Osteocyte (in vitro differentiated cells): Measurements from ENCODE around the gene UBR4. TPM values are rescaled to one million over a fixed set of nuclear protein-coding genes. Genes with fewer than 3 reads are reported as not detected.
A peak's percentile ranks its signal among the peaks of the same experiment; 100 is the strongest.

Experiments
- DNase-seq: peaks from one replicate; pipeline ENCODE4 v3.0.0; 2021; ENCODE audit warnings: mixed read lengths; ENCODE audit not compliant: unreplicated experiment; ENCODE audit errors: extremely low spot score
- H3K27ac Mint-ChIP-seq: one replicate; pipeline ENCODE4 v1.8.0; 2021; ENCODE audit warnings: mild to moderate bottlenecking, mixed read lengths; ENCODE audit not compliant: unreplicated experiment
- H3K27me3 Mint-ChIP-seq: one replicate; pipeline ENCODE4 v1.8.0; 2021; ENCODE audit warnings: mixed read lengths; ENCODE audit not compliant: unreplicated experiment
- H3K36me3 Mint-ChIP-seq: one replicate; pipeline ENCODE4 v1.8.0; 2021; ENCODE audit warnings: mixed read lengths; ENCODE audit not compliant: unreplicated experiment
- H3K4me1 Mint-ChIP-seq: one replicate; pipeline ENCODE4 v1.8.0; 2021; ENCODE audit warnings: mixed read lengths; ENCODE audit not compliant: unreplicated experiment
- H3K4me3 Mint-ChIP-seq: one replicate; pipeline ENCODE4 v1.8.0; 2021; ENCODE audit warnings: mild to moderate bottlenecking, moderate library complexity, mixed read lengths; ENCODE audit not compliant: unreplicated experiment
- H3K9me3 Mint-ChIP-seq: one replicate; pipeline ENCODE4 v1.8.0; 2021; ENCODE audit warnings: mixed read lengths; ENCODE audit not compliant: unreplicated experiment
- CTCF ChIP-seq: fragments of 200-600 bp; sonication (generic); IDR thresholded peaks from 2 replicates; pipeline ENCODE4 v1.5.0; 2021; ENCODE audit warnings: antibody characterized with exemption, mild to moderate bottlenecking, moderate library complexity
- total RNA-seq: library from RNA; stranded (reverse); gene quantifications from 2 replicates; pipeline ENCODE4 v1.2.1, GENCODE V29; 2021

Gene UBR4
- total RNA-seq, 1 donor from 2014 or later: 161 TPM

DNA sequence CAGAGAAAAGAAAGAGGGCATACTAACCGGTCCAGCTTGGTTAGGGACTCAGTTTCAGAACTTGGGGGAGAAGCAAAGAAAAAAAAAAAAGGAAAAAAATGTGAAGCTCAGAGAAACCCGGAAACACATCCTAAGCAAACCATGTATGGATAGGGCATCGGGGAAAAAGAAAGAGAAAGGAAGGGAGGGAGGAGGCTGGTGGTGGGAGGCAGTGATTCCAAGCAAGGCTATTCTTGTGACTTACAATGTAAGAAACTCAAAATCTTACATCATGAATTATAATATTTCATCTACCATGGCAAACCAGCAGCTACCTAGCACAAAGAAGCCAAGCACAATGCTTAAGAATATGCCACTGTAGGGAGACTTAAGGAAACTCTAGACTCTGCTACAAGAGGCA lies 60.3 kb downstream of the UBR4 start:
- Mint-ChIP-seq H3K4me3 (no peak overlapping the region), H3K27ac (peak overlapping the region; percentile 8), H3K27me3 (no peaks in the 10 kb centered on the region), H3K36me3 (peaks cover 92% of the 10 kb centered on the region), H3K4me1 (no peaks in the 10 kb centered on the region), H3K9me3 (no peaks in the 10 kb centered on the region)
- no peak for DNase-seq
- no peak for TF ChIP-seq CTCF

GRCh38 chr1:19140465-19140864 lies 69.6 kb downstream of the UBR4 start:
- no peak for DNase-seq
- no peak overlapping the region for H3K4me3 Mint-ChIP-seq
- no peak overlapping the region for H3K27ac Mint-ChIP-seq
- no peak for TF ChIP-seq CTCF
- H3K4me1 Mint-ChIP-seq: no peaks in the 10 kb centered on the region
- no peaks in the 10 kb centered on the region for H3K27me3 Mint-ChIP-seq
- peaks cover 78% of the 10 kb centered on the region for H3K36me3 Mint-ChIP-seq
- no peaks in the 10 kb centered on the region for H3K9me3 Mint-ChIP-seq

DNA sequence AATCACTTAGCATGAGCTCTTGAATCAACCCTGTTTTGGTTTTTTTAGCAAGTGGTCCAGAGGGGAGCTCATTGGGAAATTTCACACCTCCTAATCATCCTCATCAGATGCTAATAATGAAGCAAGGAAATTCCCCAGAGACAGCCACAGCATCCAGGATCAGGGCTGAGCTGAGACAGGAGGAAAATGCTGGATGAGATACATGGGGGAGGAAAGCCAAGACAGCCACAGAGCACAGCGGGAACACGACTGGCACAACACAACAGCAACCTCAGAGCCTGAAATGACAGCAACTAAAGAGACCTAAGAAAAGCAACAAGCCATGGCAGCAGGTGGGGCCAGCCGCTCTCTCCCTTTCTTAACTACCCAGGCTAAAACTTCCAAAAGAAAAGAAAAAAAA lies 70.4 kb downstream of the UBR4 start:
- Mint-ChIP-seq H3K27ac (no peak overlapping the region), H3K4me1 (no peaks in the 10 kb centered on the region)

GRCh38 chr1:19138958-19139581 lies 71.0 kb downstream of the UBR4 start:
- Mint-ChIP-seq H3K27ac (no peak overlapping the region), H3K4me1 (no peaks in the 10 kb centered on the region), H3K9me3 (no peaks in the 10 kb centered on the region), H3K36me3 (peaks cover 77% of the 10 kb centered on the region), H3K27me3 (no peaks in the 10 kb centered on the region), H3K4me3 (no peak overlapping the region)
- no peak for DNase-seq
- no peak for TF ChIP-seq CTCF

More for the DNA sequence above, 70.4 kb downstream of the UBR4 start:
- Mint-ChIP-seq H3K4me3 (no peak overlapping the region), H3K9me3 (no peaks in the 10 kb centered on the region), H3K36me3 (peaks cover 78% of the 10 kb centered on the region), H3K27me3 (no peaks in the 10 kb centered on the region)
- DNase-seq: no peak
- TF ChIP-seq CTCF: no peak

DNA sequence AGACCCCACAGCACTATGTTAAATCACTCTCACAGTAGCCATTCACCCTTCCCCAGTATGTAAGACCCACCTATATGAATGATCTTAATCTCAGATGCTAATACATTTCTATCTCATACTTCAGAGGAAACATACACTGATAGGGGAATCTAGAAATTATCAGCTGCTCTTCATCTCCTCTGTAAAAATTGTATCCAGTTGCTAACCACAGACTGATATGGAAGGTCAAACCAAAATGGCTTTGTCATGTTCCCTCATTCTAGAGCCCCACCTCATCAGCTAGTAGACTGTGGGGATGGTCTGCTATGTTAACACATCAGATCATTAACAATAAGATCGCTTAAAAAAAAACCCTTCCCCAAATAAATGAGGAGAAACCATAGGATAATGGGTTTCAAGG lies 71.7 kb downstream of the UBR4 start:
- H3K36me3 Mint-ChIP-seq: peaks cover 78% of the 10 kb centered on the region
- H3K9me3 Mint-ChIP-seq: peaks cover 1% of the 10 kb centered on the region

More for the DNA sequence above, 71.7 kb downstream of the UBR4 start:
- TF ChIP-seq CTCF: no peak
- Mint-ChIP-seq H3K27ac (no peak overlapping the region), H3K4me1 (no peaks in the 10 kb centered on the region), H3K27me3 (no peaks in the 10 kb centered on the region), H3K4me3 (no peak overlapping the region)
- no peak for DNase-seq
